Ovary (tissue), 3 donors: ENCODE data around the gene ARFGAP3.

Experiments
- POLR2A ChIP-seq: fragments of 450-650 bp; IDR thresholded peaks from one replicate; pipeline ENCODE4 v1.6.1; 2017; ENCODE audit warnings: antibody characterized with exemption, mild to moderate bottlenecking, moderate library complexity
- TF ChIP-seq, protein P1 (sequence below), 3 donors: fragments of 450-650 bp in 2 of 3; fragments of 200-600 bp in 1 of 3; IDR thresholded peaks; one replicate each; pipeline versions ENCODE4 v1.5.1 to v1.8.0; 2016 to 2022; ENCODE audit warnings: antibody characterized with exemption in 3 of 3, mild to moderate bottlenecking in 1 of 3
- donor health status: DM: no; HTN: no; CAD: no.

DNA sequence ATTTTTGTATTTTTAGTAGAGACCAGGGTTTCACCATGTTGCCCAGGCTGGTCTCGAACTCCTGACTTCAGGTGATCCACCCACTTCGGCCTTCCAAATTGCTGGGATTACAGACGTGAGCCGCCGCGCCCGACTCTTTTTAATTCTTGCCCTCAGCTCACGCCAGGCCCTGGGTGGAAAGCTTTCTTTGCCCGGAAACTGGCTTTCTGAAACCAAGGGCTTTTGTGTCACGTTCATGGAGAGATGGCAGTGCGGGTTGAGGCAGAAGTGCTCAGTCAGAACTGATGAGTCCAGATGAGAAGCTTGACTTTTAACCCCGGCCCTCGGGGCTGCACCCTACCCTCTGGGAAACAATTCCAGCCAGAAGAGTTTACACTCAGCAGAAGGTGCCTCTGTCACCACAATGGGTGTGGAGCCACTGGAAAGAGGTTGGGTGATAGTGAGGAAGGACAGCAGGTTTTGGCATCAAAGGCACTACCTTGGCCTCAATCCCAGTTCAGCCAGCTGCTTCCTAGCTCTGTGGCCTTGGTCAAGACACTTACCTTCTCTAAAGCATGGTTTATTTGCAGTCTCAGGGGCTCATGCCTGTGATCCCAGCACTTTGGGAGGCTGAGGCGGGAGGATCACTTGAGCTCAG, 890 bp upstream of the ARFGAP3 start:
- TF ChIP-seq, protein P1, sequence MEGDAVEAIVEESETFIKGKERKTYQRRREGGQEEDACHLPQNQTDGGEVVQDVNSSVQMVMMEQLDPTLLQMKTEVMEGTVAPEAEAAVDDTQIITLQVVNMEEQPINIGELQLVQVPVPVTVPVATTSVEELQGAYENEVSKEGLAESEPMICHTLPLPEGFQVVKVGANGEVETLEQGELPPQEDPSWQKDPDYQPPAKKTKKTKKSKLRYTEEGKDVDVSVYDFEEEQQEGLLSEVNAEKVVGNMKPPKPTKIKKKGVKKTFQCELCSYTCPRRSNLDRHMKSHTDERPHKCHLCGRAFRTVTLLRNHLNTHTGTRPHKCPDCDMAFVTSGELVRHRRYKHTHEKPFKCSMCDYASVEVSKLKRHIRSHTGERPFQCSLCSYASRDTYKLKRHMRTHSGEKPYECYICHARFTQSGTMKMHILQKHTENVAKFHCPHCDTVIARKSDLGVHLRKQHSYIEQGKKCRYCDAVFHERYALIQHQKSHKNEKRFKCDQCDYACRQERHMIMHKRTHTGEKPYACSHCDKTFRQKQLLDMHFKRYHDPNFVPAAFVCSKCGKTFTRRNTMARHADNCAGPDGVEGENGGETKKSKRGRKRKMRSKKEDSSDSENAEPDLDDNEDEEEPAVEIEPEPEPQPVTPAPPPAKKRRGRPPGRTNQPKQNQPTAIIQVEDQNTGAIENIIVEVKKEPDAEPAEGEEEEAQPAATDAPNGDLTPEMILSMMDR (IDR thresholded peaks at IDR 0.05), result no peak
- no peak for TF ChIP-seq POLR2A
